ENCODE results near the gene CORO7. TPM values are rescaled to one million over a fixed set of nuclear protein-coding genes. Genes with fewer than 3 reads are reported as not detected.
A peak's percentile ranks its signal among the peaks of the same experiment; 100 is the strongest.

The CORO7 gene
- total and polyA plus RNA-seq, 10 donors: 29.7 to 177 (median 117) TPM

DNA sequence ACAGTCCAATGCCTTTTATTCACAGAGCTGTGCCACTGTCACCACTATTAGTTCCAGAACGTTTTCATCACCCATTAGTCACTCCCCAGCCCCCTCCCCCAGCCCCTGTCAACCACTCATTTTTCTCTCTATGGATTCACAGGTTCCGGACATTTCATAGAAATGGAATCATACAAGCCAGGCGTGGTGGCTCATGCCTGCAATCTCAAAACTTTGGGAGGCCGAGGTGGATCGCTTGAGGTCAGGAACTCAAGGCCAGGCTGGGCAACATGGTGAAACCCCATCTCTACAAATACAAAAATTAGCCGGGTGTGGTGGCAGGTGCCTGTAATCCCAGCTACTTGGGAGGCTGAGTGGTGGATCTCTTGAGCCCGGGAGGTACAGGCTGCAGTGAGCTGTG lies 64.5 kb downstream of the CORO7 start:
- Histone ChIP-seq H3K27me3 (replicated peaks in 1 of 7) (no peaks in the 10 kb centered on the region), H3K4me3 (peak overlapping the region in 1 of 8 donors; percentile 99), H3K9me3 (no peaks in the 10 kb centered on the region), H3K27ac (peak overlapping the region in 3 of 8 donors; percentile 93 to 95 (median 94)), H3K4me1 (peaks cover 13 to 48% (median 32%) of the 10 kb centered on the region in 6 donors), H3K36me3 (peaks cover 3 to 56% (median 22%) of the 10 kb centered on the region in 6 donors)
- intact Hi-C loops (cut with DNase I; ENCODE audit: low total_unique reads): no loop called here
- TF ChIP-seq POLR2A (IDR thresholded peaks at IDR 0.05) (no peak), POLR2AphosphoS5 (IDR thresholded peaks at IDR 0.05) (no peak)
- TF ChIP-seq, protein P1, sequence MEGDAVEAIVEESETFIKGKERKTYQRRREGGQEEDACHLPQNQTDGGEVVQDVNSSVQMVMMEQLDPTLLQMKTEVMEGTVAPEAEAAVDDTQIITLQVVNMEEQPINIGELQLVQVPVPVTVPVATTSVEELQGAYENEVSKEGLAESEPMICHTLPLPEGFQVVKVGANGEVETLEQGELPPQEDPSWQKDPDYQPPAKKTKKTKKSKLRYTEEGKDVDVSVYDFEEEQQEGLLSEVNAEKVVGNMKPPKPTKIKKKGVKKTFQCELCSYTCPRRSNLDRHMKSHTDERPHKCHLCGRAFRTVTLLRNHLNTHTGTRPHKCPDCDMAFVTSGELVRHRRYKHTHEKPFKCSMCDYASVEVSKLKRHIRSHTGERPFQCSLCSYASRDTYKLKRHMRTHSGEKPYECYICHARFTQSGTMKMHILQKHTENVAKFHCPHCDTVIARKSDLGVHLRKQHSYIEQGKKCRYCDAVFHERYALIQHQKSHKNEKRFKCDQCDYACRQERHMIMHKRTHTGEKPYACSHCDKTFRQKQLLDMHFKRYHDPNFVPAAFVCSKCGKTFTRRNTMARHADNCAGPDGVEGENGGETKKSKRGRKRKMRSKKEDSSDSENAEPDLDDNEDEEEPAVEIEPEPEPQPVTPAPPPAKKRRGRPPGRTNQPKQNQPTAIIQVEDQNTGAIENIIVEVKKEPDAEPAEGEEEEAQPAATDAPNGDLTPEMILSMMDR (IDR thresholded peaks at IDR 0.05 in 8 of 11, conservative IDR thresholded peaks at IDR 0.05 in 3 of 11): no peak
- no peak for DNase-seq
- 80 to 82% (median 81%) methylated on average over 7 of the region's 7 CpGs for WGBS, 5 donors

DNA sequence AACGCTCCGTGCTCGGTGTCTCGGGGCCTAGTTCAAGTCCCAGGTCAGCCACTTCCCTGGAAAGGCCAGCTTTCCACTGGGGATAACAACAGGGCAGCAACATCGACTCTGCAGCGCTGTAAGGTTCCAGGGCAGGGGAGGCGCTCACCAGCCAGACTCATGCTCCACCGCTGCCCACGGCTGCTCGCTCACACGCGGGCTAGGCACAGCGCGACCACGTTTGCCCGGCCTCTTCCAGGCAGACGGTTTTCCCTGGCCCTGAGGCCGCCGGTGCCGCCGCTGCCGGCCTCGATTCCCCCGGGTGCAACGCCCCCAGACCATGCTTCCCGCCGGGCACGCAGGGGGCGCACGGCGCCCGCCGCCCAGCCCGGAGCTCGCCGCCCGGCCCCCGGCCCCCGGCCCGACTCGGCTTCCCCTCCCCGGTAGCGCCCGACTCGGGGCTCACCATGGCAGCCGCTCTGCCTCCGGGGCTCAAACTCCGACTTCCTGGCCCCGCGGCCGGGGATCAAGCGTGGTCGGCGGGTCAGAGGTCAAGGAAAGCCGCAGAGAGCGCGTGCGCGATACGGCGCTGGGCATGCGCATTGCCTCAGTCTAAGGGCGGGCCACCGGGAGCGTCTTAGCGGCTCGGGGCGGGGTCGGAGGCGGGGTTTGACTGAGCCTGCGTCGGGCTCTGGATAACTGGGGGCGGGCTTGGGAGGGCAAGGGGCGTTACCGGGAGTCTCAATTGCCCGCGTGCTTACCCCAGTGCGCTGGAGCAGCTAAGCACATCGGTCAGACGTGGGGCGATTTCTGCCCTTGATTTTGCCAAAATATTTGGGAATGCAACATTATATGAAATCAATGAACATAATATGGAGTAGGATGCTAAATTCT lies 65.4 kb downstream of the CORO7 start, which contains the start of gene PAM16:
Gene PAM16 (minus strand): TSS at position 535 of the 873 bp plus-strand sequence. CDS start 87 bp downstream, at position 448.
- Histone ChIP-seq H3K4me1 (peaks cover 13 to 57% (median 33%) of the 10 kb centered on the region in 6 donors), H3K36me3 (peaks cover 3 to 47% (median 16%) of the 10 kb centered on the region in 6 donors), H3K9me3 (no peaks in the 10 kb centered on the region), H3K27me3 (replicated peaks in 1 of 7) (no peaks in the 10 kb centered on the region), H3K4me3 (peak within 1 kb of the TSS; percentile 87 to 99 (median 94)), H3K27ac (peak within 1 kb of the TSS; percentile 82 to 95 (median 90))
- TF ChIP-seq POLR2AphosphoS5 (IDR thresholded peaks at IDR 0.05) (peak; percentile 92 to 95 (median 93)), POLR2A (IDR thresholded peaks at IDR 0.05) (peak in 1 of 3 donors; percentile 29)
- TF ChIP-seq, protein P1 (IDR thresholded peaks at IDR 0.05 in 8 of 11, conservative IDR thresholded peaks at IDR 0.05 in 3 of 11): peak in 1 of 11 experiments; percentile 11
- intact Hi-C loops (cut with DNase I; ENCODE audit: low total_unique reads): no loop called here
- peak; percentile 99 for DNase-seq
- WGBS, 5 donors: 0 to 1% (median 1%) methylated on average over 20 to 81 of the region's 81 CpGs

DNA sequence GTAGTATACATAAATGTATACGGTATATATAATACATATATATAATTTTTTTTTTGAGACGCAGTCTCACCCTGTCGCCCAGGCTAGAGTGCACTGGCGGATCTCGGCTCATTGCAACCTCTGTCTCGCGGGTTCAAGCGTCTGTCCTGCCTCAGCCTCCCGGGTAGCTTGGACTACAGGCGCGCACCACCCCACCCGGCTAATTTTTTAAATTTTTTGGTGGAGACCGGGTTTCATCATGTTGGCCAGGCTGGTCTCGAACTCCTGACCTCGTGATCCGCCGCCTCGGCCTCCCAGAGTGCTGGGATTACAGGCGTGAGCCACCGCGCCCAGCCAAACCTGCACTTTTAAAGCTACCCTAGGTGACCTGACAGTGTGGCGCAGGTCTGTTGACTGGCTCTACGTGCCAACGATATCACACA lies 66.0 kb downstream of the CORO7 start:
- 28 to 36% (median 34%) methylated on average over 21 to 24 of the region's 24 CpGs for WGBS, 5 donors
- intact Hi-C loops (cut with DNase I; ENCODE audit: low total_unique reads): no loop called here
- Histone ChIP-seq H3K4me3 (peak overlapping the region; percentile 87 to 99 (median 94)), H3K4me1 (peaks cover 13 to 63% (median 36%) of the 10 kb centered on the region in 6 donors), H3K27me3 (replicated peaks in 1 of 7) (no peaks in the 10 kb centered on the region), H3K36me3 (peaks cover 3 to 41% (median 15%) of the 10 kb centered on the region in 6 donors), H3K27ac (peak overlapping the region; percentile 82 to 95 (median 90)), H3K9me3 (no peaks in the 10 kb centered on the region)
- no peak for DNase-seq
- TF ChIP-seq POLR2AphosphoS5 (IDR thresholded peaks at IDR 0.05) (no peak), POLR2A (IDR thresholded peaks at IDR 0.05) (no peak)
- TF ChIP-seq, protein P1 (IDR thresholded peaks at IDR 0.05 in 8 of 11, conservative IDR thresholded peaks at IDR 0.05 in 3 of 11): no peak

DNA sequence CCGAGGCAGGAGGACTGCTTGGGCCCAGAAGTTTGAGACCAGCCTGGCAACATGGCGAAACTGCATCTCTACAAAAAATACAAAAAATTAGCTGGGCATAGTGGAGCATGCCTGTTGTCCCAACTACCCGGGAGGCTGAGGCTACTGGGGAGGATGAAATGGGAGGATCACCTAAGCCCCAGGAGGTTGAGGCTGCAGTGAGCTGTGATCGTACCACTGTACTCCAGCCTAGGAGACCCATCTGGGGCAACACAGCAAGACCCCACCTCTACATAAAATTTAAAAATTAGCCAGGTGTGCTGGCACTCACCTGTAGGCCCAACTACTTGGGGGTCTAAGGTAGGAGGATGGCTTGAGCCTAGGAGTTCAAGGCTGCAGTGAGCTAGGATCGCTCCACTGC lies 67.1 kb downstream of the CORO7 start:
- Histone ChIP-seq H3K4me1 (peaks cover 13 to 71% (median 40%) of the 10 kb centered on the region in 6 donors), H3K36me3 (peaks cover 0 to 30% (median 6%) of the 10 kb centered on the region in 6 donors), H3K27me3 (replicated peaks in 1 of 7) (no peaks in the 10 kb centered on the region), H3K27ac (peak overlapping the region in 1 of 8 donors; percentile 94), H3K4me3 (no peak overlapping the region), H3K9me3 (no peaks in the 10 kb centered on the region)
- WGBS, 5 donors: 95 to 100% (median 98%) methylated on average over 5 of the region's 5 CpGs
- no peak for TF ChIP-seq POLR2AphosphoS5 (IDR thresholded peaks at IDR 0.05)
- TF ChIP-seq POLR2A (IDR thresholded peaks at IDR 0.05): no peak
- TF ChIP-seq, protein P1 (IDR thresholded peaks at IDR 0.05 in 8 of 11, conservative IDR thresholded peaks at IDR 0.05 in 3 of 11): no peak
- DNase-seq: no peak
- intact Hi-C loops (cut with DNase I; ENCODE audit: low total_unique reads): no loop called here
